IPS-18c (cell line): ENCODE results near the gene JHY.
A peak's percentile ranks its signal among the peaks of the same experiment; 100 is the strongest.

Experiments used
- H3K4me3 ChIP-seq: 2 replicates; pipeline ENCODE4 v1.7.0; 2013; ENCODE audit warnings: low read depth, mild to moderate bottlenecking, low read length, moderate library complexity; ENCODE audit not compliant: insufficient read depth
- H3K9me3 ChIP-seq: one replicate; pipeline ENCODE4 v1.6.1; 2013; ENCODE audit warnings: mild to moderate bottlenecking, low read length, moderate library complexity; ENCODE audit not compliant: control insufficient read depth, insufficient read depth

Gene JHY

GRCh38 chr11:122910775-122911174, 28.2 kb downstream of the JHY start:
- H3K4me3 ChIP-seq, result no peak overlapping the region

GRCh38 chr11:122917311-122917710, 34.8 kb downstream of the JHY start:
- Histone ChIP-seq H3K9me3 (peaks cover 2% of the 10 kb centered on the region), H3K4me3 (no peak overlapping the region)

More at GRCh38 chr11:122910775-122911174, 28.2 kb downstream of the JHY start:
- H3K9me3 ChIP-seq, result peaks cover 2% of the 10 kb centered on the region

GRCh38 chr11:122918734-122919133, 36.2 kb downstream of the JHY start:
- Histone ChIP-seq H3K9me3 (peaks cover 2% of the 10 kb centered on the region), H3K4me3 (no peak overlapping the region)

- no peak overlapping the region for H3K4me3 ChIP-seq
- no peaks in the 10 kb centered on the region for H3K9me3 ChIP-seq
Observed at GRCh38 chr11:122920579-122920978, 38.0 kb downstream of the JHY start.

GRCh38 chr11:122922893-122923292, 40.3 kb downstream of the JHY start:
- no peak overlapping the region for H3K4me3 ChIP-seq
- no peaks in the 10 kb centered on the region for H3K9me3 ChIP-seq

- Histone ChIP-seq H3K9me3 (no peaks in the 10 kb centered on the region), H3K4me3 (no peak overlapping the region)
Observed at GRCh38 chr11:122923302-122923701, 40.7 kb downstream of the JHY start.

GRCh38 chr11:122931510-122931909, 49.0 kb downstream of the JHY start:
- no peaks in the 10 kb centered on the region for H3K9me3 ChIP-seq
- no peak overlapping the region for H3K4me3 ChIP-seq

GRCh38 chr11:122933416-122933815, 50.9 kb downstream of the JHY start:
- Histone ChIP-seq H3K9me3 (no peaks in the 10 kb centered on the region), H3K4me3 (no peak overlapping the region)

GRCh38 chr11:122937983-122938382, 55.4 kb downstream of the JHY start:
- H3K4me3 ChIP-seq, result no peak overlapping the region
- no peaks in the 10 kb centered on the region for H3K9me3 ChIP-seq

GRCh38 chr11:122938557-122938956, 56.0 kb downstream of the JHY start:
- Histone ChIP-seq H3K4me3 (no peak overlapping the region), H3K9me3 (no peaks in the 10 kb centered on the region)

GRCh38 chr11:122951211-122951610, 68.7 kb downstream of the JHY start:
- no peak overlapping the region for H3K4me3 ChIP-seq
- H3K9me3 ChIP-seq, result no peaks in the 10 kb centered on the region

GRCh38 chr11:122954455-122954854, 71.9 kb downstream of the JHY start:
- H3K4me3 ChIP-seq, result no peak overlapping the region
- no peaks in the 10 kb centered on the region for H3K9me3 ChIP-seq

GRCh38 chr11:122963961-122964360, 81.4 kb downstream of the JHY start:
- Histone ChIP-seq H3K9me3 (no peaks in the 10 kb centered on the region), H3K4me3 (no peak overlapping the region)

GRCh38 chr11:122976061-122976733, 93.6 kb downstream of the JHY start:
- peaks cover 2% of the 10 kb centered on the region for H3K9me3 ChIP-seq
- peak overlapping the region; percentile 55 for H3K4me3 ChIP-seq

- peaks cover 2% of the 10 kb centered on the region for H3K9me3 ChIP-seq
- peak overlapping the region; percentile 55 for H3K4me3 ChIP-seq
Observed at GRCh38 chr11:122976734-122977469, 94.3 kb downstream of the JHY start.

- Histone ChIP-seq H3K4me3 (peak overlapping the region; percentile 55), H3K9me3 (peaks cover 2% of the 10 kb centered on the region)
Observed at GRCh38 chr11:122977470-122978298, 95.1 kb downstream of the JHY start.

GRCh38 chr11:122978299-122978620, 95.7 kb downstream of the JHY start:
- peaks cover 2% of the 10 kb centered on the region for H3K9me3 ChIP-seq
- no peak overlapping the region for H3K4me3 ChIP-seq
